ENCODE results near the gene PRRG4.
"Not testable (repeated sequence)": the region's sequence is repeated elsewhere in the genome, so short reads cannot be mapped to it uniquely, and the experiment has no call there.

PRRG4 gene

GRCh38 chr11:32830413-32830738 lies 649 bp downstream of the PRRG4 start:
- in situ Hi-C loops (cut with MboI; ENCODE audit: low sequenced_read_pairs), result no loop called here

- in situ Hi-C loops (cut with MboI; ENCODE audit: low sequenced_read_pairs), result no loop called here
These were observed 1.1 kb downstream of the PRRG4 start for GRCh38 chr11:32830796-32831195.

- in situ Hi-C loops (cut with MboI; ENCODE audit: low sequenced_read_pairs), result no loop called here
These were observed 1.5 kb downstream of the PRRG4 start for GRCh38 chr11:32831221-32831620.

- in situ Hi-C loops (cut with MboI; ENCODE audit: low sequenced_read_pairs), result no loop called here
These were observed 4.2 kb downstream of the PRRG4 start for GRCh38 chr11:32833921-32834320.

- in situ Hi-C loops (cut with MboI; ENCODE audit: low sequenced_read_pairs), result no loop called here
These were observed 7.2 kb downstream of the PRRG4 start for GRCh38 chr11:32836946-32837345.

- in situ Hi-C loops (cut with MboI; ENCODE audit: low sequenced_read_pairs), result no loop called here
These were observed 9.0 kb downstream of the PRRG4 start for GRCh38 chr11:32838505-32839274.

- in situ Hi-C loops (cut with MboI; ENCODE audit: low sequenced_read_pairs), result no loop called here
These were observed 9.6 kb downstream of the PRRG4 start for GRCh38 chr11:32839308-32839707.

GRCh38 chr11:32840587-32840986 lies 10.9 kb downstream of the PRRG4 start:
- in situ Hi-C loops (cut with MboI; ENCODE audit: low sequenced_read_pairs), result no loop called here

- in situ Hi-C loops (cut with MboI; ENCODE audit: low sequenced_read_pairs), result no loop called here
These were observed 13.8 kb downstream of the PRRG4 start for GRCh38 chr11:32843544-32843943.

GRCh38 chr11:32847511-32847910 lies 17.8 kb downstream of the PRRG4 start:
- in situ Hi-C loops (cut with MboI; ENCODE audit: low sequenced_read_pairs), result no loop called here

GRCh38 chr11:32849761-32850160 lies 20.0 kb downstream of the PRRG4 start:
- in situ Hi-C loops (cut with MboI; ENCODE audit: low sequenced_read_pairs), result no loop called here

- in situ Hi-C loops (cut with MboI; ENCODE audit: low sequenced_read_pairs), result no loop called here
These were observed 21.5 kb downstream of the PRRG4 start for GRCh38 chr11:32851251-32851650.

- in situ Hi-C loops (cut with MboI; ENCODE audit: low sequenced_read_pairs), result no loop called here
These were observed 22.5 kb downstream of the PRRG4 start for GRCh38 chr11:32852207-32852606.

GRCh38 chr11:32855601-32856000 lies 25.9 kb downstream of the PRRG4 start:
- in situ Hi-C loops (cut with MboI; ENCODE audit: low sequenced_read_pairs), result no loop called here

GRCh38 chr11:32858731-32859130 lies 29.0 kb downstream of the PRRG4 start:
- in situ Hi-C loops (cut with MboI; ENCODE audit: low sequenced_read_pairs), result no loop called here

GRCh38 chr11:32861850-32862577 lies 32.3 kb downstream of the PRRG4 start:
- in situ Hi-C loops (cut with MboI; ENCODE audit: low sequenced_read_pairs), result no loop called here

- in situ Hi-C loops (cut with MboI; ENCODE audit: low sequenced_read_pairs), result no loop called here
These were observed 34.8 kb downstream of the PRRG4 start for GRCh38 chr11:32864555-32864954.

- in situ Hi-C loops (cut with MboI; ENCODE audit: low sequenced_read_pairs), result not testable (repeated sequence)
These were observed 39.0 kb downstream of the PRRG4 start for GRCh38 chr11:32868752-32869151.

GRCh38 chr11:32870676-32871075 lies 40.9 kb downstream of the PRRG4 start:
- in situ Hi-C loops (cut with MboI; ENCODE audit: low sequenced_read_pairs), result no loop called here

- in situ Hi-C loops (cut with MboI; ENCODE audit: low sequenced_read_pairs), result no loop called here
These were observed 44.4 kb downstream of the PRRG4 start for GRCh38 chr11:32874132-32874531.

- in situ Hi-C loops (cut with MboI; ENCODE audit: low sequenced_read_pairs), result no loop called here
These were observed 51.6 kb downstream of the PRRG4 start for GRCh38 chr11:32881286-32881685.

GRCh38 chr11:32883421-32883820 lies 53.7 kb downstream of the PRRG4 start:
- in situ Hi-C loops (cut with MboI; ENCODE audit: low sequenced_read_pairs), result no loop called here

GRCh38 chr11:32884023-32884422 lies 54.3 kb downstream of the PRRG4 start:
- in situ Hi-C loops (cut with MboI; ENCODE audit: low sequenced_read_pairs), result no loop called here
